Neural cell (in vitro differentiated cells): Measurements from ENCODE around the gene CCDC182. TPM values are rescaled to one million over a fixed set of nuclear protein-coding genes. Genes with fewer than 3 reads are reported as not detected.

Experiments
- H2AFZ ChIP-seq: fragments of 200-600, 300-800 bp; sonication (generic), shearing (Covaris generic); 2 replicates; pipeline ENCODE4 v1.6.0; 2014; ENCODE audit warnings: low read depth, mild to moderate bottlenecking, antibody characterized with exemption, low read length, moderate library complexity
- H3F3A ChIP-seq: fragments of 200-600 bp; shearing (Covaris generic); 2 replicates; pipeline ENCODE4 v1.6.1; 2016; ENCODE audit warnings: mild to moderate bottlenecking, moderate library complexity, mixed read lengths, antibody characterized with exemption, low read length; ENCODE audit not compliant: insufficient read depth, poor library complexity, severe bottlenecking
- H3K27ac ChIP-seq: fragments of 200-600, 300-800 bp; sonication (generic), shearing (Covaris generic); 2 replicates; pipeline ENCODE4 v1.5.1; 2014; ENCODE audit warnings: mild to moderate bottlenecking, low read length, moderate library complexity
- H3K27me3 ChIP-seq: fragments of 300-800, 200-600 bp; sonication (generic), shearing (Covaris generic); 2 replicates; pipeline ENCODE4 v1.6.0; 2014; ENCODE audit warnings: mild to moderate bottlenecking, low read depth, low read length, moderate library complexity; ENCODE audit not compliant: insufficient read depth
- H3K36me3 ChIP-seq: fragments of 300-800, 200-600 bp; sonication (generic), shearing (Covaris generic); 2 replicates; pipeline ENCODE4 v1.5.1; 2014; ENCODE audit warnings: mild to moderate bottlenecking, antibody characterized with exemption, low read length, moderate library complexity; ENCODE audit not compliant: insufficient read depth
- H3K4me2 ChIP-seq: fragments of 300-800, 200-600 bp; sonication (generic), shearing (Covaris generic); 2 replicates; pipeline ENCODE4 v1.6.0; 2014; ENCODE audit warnings: mild to moderate bottlenecking, low read length
- H3K4me3 ChIP-seq: fragments of 300-800, 200-600 bp; sonication (generic), shearing (Covaris generic); 2 replicates; pipeline ENCODE4 v1.5.1; 2014; ENCODE audit warnings: mild to moderate bottlenecking, low read length, moderate library complexity
- H3K79me2 ChIP-seq: fragments of 200-600 bp; shearing (Covaris generic); replicated peaks from 2 replicates; pipeline ENCODE4 v1.6.0; 2014; ENCODE audit warnings: mild to moderate bottlenecking, low read length, moderate library complexity; ENCODE audit not compliant: insufficient read depth
- H3K9ac ChIP-seq: fragments of 300-800, 200-600 bp; sonication (generic), shearing (Covaris generic); 2 replicates; pipeline ENCODE4 v1.6.1; 2016; ENCODE audit warnings: mild to moderate bottlenecking, low read length, mixed read lengths
- H3K9me2 ChIP-seq: fragments of 200-600 bp; shearing (Covaris generic); 2 replicates; pipeline ENCODE4 v1.6.1; 2016; ENCODE audit warnings: mild to moderate bottlenecking, low read length, mixed read lengths; ENCODE audit not compliant: insufficient read depth
- H3K9me3 ChIP-seq: fragments of 200-600, 300-800 bp; sonication (generic), shearing (Covaris generic); 2 replicates; pipeline ENCODE4 v1.6.1; 2016; ENCODE audit warnings: mild to moderate bottlenecking, mixed run types, low read length, moderate library complexity, mixed read lengths
- H4K20me1 ChIP-seq: fragments of 200-600 bp; shearing (Covaris generic); 2 replicates; pipeline ENCODE4 v1.6.1; 2016; ENCODE audit warnings: mild to moderate bottlenecking, mixed run types; ENCODE audit not compliant: insufficient read depth
- EP300 ChIP-seq: fragments of 450-650 bp; conservative IDR thresholded peaks from 2 replicates; pipeline ENCODE4 v1.6.1; 2014; ENCODE audit warnings: antibody characterized with exemption, mild to moderate bottlenecking, moderate library complexity; ENCODE audit not compliant: poor library complexity, severe bottlenecking
- EZH2 ChIP-seq: fragments of 200-600, 300-800 bp; shearing (Covaris generic), sonication (generic); IDR thresholded peaks from 2 replicates; pipeline ENCODE4 v1.6.1; 2014; ENCODE audit warnings: antibody characterized with exemption, low read length, borderline replicate concordance, mild to moderate bottlenecking; ENCODE audit not compliant: insufficient read depth, poor library complexity, severe bottlenecking
- MXI1 ChIP-seq: fragments of 450-650 bp; conservative IDR thresholded peaks from 2 replicates; pipeline ENCODE4 v1.6.1; 2014; ENCODE audit warnings: antibody characterized with exemption, mild to moderate bottlenecking; ENCODE audit not compliant: poor library complexity, severe bottlenecking
- POLR2AphosphoS5 ChIP-seq: IDR thresholded peaks from 2 replicates; pipeline ENCODE4 v1.6.1; 2012
- RAD21 ChIP-seq: fragments of 450-650 bp; conservative IDR thresholded peaks from 2 replicates; pipeline ENCODE4 v1.6.1; 2014; ENCODE audit warnings: antibody characterized with exemption, mild to moderate bottlenecking, moderate library complexity
- SMC3 ChIP-seq: fragments of 450-650 bp; conservative IDR thresholded peaks from 2 replicates; pipeline ENCODE4 v1.6.1; 2014; ENCODE audit warnings: antibody characterized with exemption, mild to moderate bottlenecking, moderate library complexity; ENCODE audit not compliant: poor library complexity
- TAF1 ChIP-seq: IDR thresholded peaks from 2 replicates; pipeline ENCODE4 v1.6.1; 2012; ENCODE audit warnings: low read depth
- polyA plus RNA-seq: library from polyadenylated mRNA; depleted of rRNA; stranded (reverse); fragments of >200 nt; gene quantifications from 2 replicates; pipeline ENCODE4 v1.2.3, GENCODE V29; 2014
- TF ChIP-seq, protein P1 (sequence below): IDR thresholded peaks from 2 replicates; pipeline ENCODE4 v1.6.1; 2012; ENCODE audit warnings: borderline replicate concordance
- TF ChIP-seq, protein P2 (sequence below): fragments of 450-650 bp; IDR thresholded peaks from 2 replicates; pipeline ENCODE4 v1.5.1; 2014; ENCODE audit warnings: antibody characterized with exemption, mild to moderate bottlenecking, moderate library complexity; ENCODE audit not compliant: poor library complexity, severe bottlenecking

CCDC182 gene
- polyA plus RNA-seq, 1 donor from 2014 or later: not detected

DNA sequence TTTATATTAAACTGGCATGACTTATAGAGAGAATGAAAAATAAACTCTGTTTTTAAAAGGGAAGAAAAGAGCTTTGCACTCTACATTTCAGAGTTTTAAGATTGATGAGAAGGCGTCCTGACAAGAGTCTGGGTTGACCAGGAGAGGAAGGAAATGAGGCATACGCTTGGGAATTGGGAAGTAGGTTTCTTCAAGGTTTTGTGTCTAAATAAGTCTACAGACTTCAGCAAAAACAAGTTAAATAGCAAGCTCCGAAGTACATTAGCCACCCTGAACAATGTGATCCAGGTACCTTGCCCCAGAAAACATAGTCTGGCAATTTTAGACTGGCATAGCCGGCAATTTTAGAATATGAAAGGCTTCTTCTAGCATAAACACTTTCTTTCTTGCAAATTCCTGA is 28.5 kb upstream of the CCDC182 start:
- Histone ChIP-seq H3K27me3 (no peaks in the 10 kb centered on the region), H3K9me2 (no peaks in the 10 kb centered on the region), H3K27ac (no peak overlapping the region), H3K4me3 (no peak overlapping the region), H3K36me3 (no peaks in the 10 kb centered on the region), H3F3A (no peaks in the 10 kb centered on the region), H2AFZ (no peak overlapping the region), H3K4me2 (no peak overlapping the region), H4K20me1 (no peaks in the 10 kb centered on the region), H3K9me3 (no peaks in the 10 kb centered on the region), H3K79me2 (no peaks in the 10 kb centered on the region), H3K9ac (no peak overlapping the region)
- TF ChIP-seq SMC3 (no peak), RAD21 (no peak), EZH2 (no peak), MXI1 (no peak), POLR2AphosphoS5 (no peak)
- TF ChIP-seq, protein P1, sequence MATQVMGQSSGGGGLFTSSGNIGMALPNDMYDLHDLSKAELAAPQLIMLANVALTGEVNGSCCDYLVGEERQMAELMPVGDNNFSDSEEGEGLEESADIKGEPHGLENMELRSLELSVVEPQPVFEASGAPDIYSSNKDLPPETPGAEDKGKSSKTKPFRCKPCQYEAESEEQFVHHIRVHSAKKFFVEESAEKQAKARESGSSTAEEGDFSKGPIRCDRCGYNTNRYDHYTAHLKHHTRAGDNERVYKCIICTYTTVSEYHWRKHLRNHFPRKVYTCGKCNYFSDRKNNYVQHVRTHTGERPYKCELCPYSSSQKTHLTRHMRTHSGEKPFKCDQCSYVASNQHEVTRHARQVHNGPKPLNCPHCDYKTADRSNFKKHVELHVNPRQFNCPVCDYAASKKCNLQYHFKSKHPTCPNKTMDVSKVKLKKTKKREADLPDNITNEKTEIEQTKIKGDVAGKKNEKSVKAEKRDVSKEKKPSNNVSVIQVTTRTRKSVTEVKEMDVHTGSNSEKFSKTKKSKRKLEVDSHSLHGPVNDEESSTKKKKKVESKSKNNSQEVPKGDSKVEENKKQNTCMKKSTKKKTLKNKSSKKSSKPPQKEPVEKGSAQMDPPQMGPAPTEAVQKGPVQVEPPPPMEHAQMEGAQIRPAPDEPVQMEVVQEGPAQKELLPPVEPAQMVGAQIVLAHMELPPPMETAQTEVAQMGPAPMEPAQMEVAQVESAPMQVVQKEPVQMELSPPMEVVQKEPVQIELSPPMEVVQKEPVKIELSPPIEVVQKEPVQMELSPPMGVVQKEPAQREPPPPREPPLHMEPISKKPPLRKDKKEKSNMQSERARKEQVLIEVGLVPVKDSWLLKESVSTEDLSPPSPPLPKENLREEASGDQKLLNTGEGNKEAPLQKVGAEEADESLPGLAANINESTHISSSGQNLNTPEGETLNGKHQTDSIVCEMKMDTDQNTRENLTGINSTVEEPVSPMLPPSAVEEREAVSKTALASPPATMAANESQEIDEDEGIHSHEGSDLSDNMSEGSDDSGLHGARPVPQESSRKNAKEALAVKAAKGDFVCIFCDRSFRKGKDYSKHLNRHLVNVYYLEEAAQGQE: no peak

DNA sequence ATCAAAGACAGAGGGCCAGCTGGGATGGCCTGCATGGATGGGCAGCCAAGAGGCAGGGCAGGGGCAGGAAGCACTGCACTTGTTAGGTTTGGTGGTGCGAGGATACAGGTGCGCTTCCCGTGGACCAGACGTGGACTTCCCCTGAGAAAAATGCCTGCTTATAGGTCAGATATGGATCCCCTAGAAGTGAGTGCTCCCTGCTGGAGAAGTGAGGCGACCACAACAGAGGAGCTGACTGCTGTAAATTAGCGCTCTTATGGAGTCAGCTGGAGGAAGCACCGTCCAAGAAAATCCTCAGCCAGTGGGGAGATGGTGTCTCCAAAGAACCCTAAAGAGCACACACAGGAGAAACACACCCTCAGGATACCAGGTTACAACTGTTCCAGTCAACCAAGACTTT is 27.7 kb upstream of the CCDC182 start:
- H3K27me3 ChIP-seq: no peaks in the 10 kb centered on the region
- no peak overlapping the region for H2AFZ ChIP-seq
- no peak overlapping the region for H3K4me2 ChIP-seq
- H3K9me2 ChIP-seq: no peaks in the 10 kb centered on the region
- no peaks in the 10 kb centered on the region for H3K79me2 ChIP-seq
- no peak for TF ChIP-seq POLR2AphosphoS5
- TF ChIP-seq, protein P2, sequence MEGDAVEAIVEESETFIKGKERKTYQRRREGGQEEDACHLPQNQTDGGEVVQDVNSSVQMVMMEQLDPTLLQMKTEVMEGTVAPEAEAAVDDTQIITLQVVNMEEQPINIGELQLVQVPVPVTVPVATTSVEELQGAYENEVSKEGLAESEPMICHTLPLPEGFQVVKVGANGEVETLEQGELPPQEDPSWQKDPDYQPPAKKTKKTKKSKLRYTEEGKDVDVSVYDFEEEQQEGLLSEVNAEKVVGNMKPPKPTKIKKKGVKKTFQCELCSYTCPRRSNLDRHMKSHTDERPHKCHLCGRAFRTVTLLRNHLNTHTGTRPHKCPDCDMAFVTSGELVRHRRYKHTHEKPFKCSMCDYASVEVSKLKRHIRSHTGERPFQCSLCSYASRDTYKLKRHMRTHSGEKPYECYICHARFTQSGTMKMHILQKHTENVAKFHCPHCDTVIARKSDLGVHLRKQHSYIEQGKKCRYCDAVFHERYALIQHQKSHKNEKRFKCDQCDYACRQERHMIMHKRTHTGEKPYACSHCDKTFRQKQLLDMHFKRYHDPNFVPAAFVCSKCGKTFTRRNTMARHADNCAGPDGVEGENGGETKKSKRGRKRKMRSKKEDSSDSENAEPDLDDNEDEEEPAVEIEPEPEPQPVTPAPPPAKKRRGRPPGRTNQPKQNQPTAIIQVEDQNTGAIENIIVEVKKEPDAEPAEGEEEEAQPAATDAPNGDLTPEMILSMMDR: no peak
- no peaks in the 10 kb centered on the region for H3F3A ChIP-seq
- H3K9me3 ChIP-seq: no peaks in the 10 kb centered on the region
- no peak overlapping the region for H3K4me3 ChIP-seq
- no peak overlapping the region for H3K9ac ChIP-seq
- no peaks in the 10 kb centered on the region for H4K20me1 ChIP-seq
- no peak overlapping the region for H3K27ac ChIP-seq
- no peaks in the 10 kb centered on the region for H3K36me3 ChIP-seq

DNA sequence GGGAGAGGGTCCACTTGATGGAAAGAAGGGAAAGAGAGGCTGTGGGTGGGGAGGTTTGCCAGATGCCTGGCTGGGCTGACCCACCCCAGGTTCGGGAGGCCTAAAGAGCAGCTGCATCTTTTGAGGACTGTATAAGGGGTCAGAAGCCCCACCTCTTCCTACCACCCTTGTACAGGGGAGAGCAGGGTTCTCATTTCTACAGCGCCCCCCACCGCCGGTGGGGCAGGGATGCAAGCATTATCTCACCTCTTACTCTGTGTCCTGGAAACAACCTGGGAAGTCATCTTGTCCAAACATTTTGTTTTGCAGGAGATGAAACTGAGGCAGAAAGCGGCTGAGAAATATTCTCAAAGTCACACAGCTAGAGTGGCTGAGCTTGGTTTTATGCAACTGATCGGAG is 22.5 kb upstream of the CCDC182 start:
- no peak overlapping the region for H3K27ac ChIP-seq
- H3K4me3 ChIP-seq: no peak overlapping the region
- H3K27me3 ChIP-seq: no peaks in the 10 kb centered on the region
- H3F3A ChIP-seq: no peaks in the 10 kb centered on the region
- H3K9me2 ChIP-seq: no peaks in the 10 kb centered on the region
- no peak overlapping the region for H3K9ac ChIP-seq
- no peaks in the 10 kb centered on the region for H3K9me3 ChIP-seq
- H3K4me2 ChIP-seq: no peak overlapping the region
- no peaks in the 10 kb centered on the region for H3K36me3 ChIP-seq
- H2AFZ ChIP-seq: no peak overlapping the region
- no peaks in the 10 kb centered on the region for H4K20me1 ChIP-seq
- H3K79me2 ChIP-seq: no peaks in the 10 kb centered on the region
- TF ChIP-seq, protein P2: no peak
- TF ChIP-seq SMC3: no peak
- TF ChIP-seq RAD21: no peak
- TF ChIP-seq MXI1: no peak
- TF ChIP-seq EZH2: no peak
- no peak for TF ChIP-seq POLR2AphosphoS5
- TF ChIP-seq, protein P1: no peak
- no peak for TF ChIP-seq EP300
- no peak for TF ChIP-seq TAF1
